NCI-H1105 (cell line): Measurements from ENCODE around the gene THEMIS2.

Source experiments
- DNase-seq: peaks from one replicate; lab custom pipeline; 2025; lab: John Stamatoyannopoulos, UW

Gene THEMIS2

DNA sequence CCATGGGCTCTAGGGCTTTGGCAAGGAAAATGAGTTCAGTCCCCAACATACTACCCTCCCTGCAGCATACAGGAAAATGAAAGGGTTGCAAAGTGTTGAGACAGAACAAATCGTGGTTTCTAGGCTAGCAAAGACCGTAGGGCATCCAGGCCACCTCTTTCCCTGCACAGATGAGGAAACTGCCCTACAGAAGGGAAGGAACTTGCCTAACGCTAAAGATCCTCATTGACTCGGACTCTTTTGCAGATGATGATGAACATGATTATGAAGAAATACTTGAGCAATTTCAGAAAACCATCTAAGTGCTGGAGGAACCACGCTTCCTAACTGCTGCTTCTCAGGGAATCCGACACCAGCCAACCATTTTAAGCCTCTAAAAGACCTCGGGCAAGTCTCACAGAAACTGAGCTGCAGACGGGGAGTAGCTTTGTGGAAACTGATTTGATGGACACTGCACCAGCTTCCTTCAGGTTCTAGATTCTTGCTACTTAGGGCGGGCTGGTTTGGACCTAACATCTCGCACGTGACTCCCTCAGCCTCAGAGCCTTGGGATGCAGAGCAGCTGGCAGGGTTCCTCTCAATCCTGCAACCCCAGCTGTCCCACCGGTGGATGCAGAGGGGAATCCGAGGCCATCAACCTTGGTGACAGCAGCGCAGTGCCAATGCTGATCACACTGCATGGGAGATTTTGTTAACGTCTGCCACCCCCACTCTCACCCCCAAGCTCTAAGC, 13.4 kb downstream of the THEMIS2 start:
- no peak for DNase-seq

DNA sequence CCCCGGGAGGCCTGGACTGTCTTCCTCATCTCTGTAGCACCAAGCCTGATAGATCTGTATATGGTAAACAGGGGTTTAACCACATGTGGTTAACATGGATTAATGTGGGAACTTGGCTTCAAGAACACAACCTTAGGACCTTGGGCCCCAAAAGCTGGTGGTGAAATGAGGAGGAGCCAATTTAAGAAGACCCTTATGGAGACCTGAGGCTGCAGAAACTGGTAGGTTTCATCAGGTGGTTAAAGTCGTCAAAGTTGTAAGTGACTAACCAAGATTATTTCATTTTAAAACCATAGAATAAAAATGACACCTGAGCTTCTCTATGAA, 14.0 kb downstream of the THEMIS2 start:
- no peak for DNase-seq

DNA sequence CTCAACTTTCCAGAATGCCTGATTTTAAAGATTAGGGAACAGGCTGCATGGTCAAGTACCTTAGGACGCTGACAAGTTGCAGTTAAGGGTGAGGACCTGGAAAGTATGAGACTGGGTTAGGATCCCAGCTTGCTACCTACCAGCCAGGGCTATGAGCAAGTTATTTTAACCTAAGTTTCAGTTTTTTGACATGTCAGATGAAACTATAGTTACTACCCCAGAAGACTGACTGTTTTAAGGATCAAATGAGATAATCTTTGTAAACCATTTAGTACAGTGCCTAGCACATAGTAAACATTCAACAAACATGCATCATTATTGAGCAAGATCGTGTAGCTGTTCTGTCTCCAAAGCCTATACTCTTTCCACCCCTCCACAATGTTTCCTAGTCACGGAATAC, 14.4 kb downstream of the THEMIS2 start:
- DNase-seq, result no peak

DNA sequence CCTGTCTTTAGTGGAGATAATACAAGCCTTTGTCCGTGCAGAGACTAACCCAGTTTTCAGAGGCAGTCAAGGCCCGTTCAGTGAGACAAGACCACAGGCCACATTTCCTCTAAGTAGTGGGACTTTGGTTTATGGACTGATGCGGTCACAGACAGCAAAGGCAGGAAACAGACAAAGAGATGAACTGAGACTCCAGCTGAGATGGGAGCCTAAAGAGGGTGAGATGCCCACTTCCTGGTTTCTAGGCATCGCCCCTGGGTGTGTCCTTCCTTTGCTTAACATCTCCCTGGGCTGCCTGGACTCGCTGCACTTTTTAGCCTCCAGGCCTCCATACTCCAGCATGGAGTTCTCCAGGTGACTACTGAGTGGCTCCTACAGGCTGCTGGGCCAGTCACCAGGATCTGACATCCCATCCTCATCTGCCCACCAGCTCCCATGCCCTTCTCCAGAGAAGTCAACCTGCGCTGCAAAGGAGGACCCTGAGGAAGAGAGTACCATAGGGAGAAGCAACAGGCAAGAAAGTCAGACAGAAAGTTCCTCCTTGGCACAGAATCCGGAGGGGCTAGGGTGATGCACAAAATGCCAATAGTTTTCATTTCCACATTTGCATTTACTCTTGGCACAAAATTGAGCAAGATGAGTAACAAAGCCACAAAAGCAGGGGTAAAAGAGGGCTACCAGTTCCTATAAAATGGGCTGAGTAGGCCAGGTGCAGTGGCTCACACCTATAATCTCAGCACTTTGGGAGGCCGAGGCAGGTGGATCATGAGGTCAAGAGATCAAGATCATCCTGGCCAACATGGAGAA, 15.1 kb downstream of the THEMIS2 start:
- DNase-seq, result no peak

DNA sequence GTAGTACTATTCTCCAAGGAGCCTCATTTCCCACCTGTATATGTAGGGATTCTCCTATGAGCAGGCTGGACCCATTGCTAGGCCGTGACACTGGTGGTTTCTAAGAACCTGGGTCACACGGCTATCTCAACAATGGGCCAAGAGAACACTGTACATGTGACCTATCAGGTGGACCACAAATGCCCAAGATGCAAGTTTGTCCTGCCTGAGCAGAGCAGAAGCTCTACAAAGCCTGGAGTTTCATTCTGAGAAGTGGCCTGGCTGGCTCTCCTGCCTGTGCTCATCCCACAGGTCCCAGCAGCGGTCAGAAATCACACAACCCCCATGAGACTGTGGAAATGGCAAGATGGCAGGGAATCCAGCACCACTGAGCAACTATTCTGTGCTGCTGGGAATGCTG, 17.2 kb downstream of the THEMIS2 start:
- DNase-seq, result no peak

DNA sequence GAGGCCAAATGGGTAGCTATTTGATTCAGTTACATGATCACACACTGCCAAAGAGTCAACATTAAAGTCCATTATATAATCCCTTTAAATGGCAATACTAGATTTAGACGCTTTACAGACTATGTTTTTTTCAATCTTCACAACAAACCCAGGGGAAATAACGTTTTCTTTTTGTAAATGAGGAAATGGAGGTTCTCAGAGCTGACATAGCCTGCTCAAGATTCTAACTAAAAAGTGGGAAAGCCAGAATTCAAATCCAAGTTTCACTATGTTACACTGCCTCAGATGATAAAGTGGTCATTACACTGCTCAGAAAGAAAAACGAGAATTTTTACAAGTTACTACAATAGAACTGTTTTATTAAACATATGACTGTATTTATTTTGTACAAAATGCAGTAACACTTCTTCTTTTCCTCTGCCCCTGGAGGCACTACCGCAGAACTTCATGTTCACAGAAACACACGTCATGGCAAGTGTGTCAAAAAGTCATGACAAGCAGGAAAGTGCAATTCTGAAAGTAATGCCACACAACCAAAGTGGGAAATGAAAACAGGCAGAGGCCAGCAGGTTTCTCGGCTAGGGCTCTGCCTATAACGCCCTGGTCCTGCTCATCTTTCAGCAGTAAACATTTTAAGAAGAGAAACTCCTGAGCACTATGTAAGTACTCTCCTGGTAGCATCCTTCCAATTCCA, 19.0 kb downstream of the THEMIS2 start:
- DNase-seq, result no peak

DNA sequence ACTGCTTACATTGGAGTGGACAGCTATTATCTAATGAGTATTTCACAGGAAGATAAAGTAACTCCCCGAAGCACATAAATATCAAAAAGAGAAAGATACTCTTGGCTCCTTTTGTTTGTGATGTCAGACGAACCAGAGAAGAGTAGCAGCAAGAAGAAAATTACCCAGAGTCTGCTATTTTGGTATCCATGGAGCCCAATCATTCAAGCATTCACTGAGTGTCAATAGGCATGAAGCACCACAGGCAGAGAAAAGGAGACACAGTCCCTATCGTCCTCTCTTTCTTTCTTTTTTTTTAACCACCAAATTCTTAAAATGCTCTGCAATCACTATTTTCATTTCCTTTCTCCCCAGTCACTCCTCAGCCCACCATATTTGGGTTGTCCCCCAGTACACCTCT, 22.2 kb downstream of the THEMIS2 start:
- DNase-seq, result no peak

DNA sequence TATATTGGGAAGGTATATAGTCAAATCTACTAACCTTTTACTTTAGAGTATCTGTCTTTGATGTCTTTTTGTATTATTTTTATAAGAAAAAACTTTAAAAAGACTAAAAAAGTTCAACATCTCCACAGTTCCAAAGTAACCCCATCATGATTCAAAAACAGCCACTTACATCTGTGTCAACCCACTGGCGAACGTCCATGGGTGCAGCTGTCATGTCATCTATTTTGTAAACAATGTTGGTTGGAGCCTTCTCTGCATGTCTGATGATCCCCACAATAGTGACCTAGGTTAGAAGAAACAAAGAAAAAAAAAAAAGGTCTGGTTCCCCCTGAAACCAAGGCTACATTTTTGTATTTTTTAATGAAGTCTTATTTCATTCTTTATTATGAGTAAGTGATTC, 34.4 kb downstream of the THEMIS2 start:
- no peak for DNase-seq

DNA sequence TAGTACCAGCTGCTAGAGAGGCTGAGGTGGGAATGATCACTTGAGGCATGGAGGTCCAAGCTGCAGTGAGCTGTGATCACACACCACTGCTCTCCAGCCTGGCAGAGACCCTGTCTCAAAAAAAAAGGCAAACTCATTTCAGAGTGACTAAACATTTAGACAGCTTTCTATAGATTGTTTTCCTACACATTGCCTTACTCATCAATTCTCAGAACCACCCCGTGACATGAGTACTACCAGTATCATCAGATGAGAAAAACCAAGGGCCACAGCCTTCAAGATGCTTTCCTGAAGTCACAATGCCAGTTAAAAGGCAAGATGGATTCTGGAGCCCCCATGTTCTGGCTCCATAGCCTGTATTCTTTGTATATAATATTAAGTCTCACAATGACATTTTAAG, 40.1 kb downstream of the THEMIS2 start:
- DNase-seq, result no peak

DNA sequence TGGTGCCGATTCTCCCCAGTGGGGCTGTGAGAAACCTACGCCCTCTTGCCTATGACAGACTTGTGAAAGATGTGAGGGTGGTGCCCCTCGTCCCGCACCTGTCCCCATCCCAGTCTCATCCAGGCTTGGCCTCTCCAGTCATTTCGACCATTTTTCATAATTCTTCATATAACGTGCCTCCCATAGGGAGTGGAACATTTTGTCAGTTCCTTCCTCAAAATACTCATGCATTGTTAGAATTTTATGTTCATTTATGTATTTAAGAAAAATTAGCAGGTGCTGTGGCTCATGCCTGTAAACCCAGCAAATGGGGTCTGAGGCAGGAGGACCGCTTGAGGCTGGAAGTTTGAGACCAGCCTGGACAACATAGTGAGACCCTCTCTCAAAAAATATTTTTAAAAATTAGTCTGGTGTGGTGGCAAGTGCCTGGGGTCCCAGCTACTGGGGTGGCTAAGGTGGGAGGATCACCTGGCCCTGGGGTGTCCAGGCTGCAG, 42.8 kb downstream of the THEMIS2 start:
- no peak for DNase-seq

DNA sequence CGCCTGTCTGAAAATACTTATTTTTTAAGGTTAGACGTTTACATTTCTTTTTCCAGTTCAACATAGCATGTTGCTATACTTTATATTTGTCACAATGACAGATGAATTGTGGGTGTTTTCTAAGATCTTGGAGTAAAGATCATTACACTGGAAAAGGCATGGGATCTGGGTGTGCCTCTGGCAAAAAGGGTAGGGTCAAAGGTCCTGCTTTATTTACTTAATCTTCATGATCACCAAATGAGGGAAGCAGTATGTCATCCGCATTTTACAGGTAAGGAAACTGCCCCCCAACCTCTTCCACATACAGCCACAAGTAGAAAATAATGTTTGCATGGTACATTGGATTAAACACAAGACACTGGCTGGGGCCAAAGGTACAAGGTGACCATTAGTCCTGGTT, 49.9 kb downstream of the THEMIS2 start:
- DNase-seq, result no peak

DNA sequence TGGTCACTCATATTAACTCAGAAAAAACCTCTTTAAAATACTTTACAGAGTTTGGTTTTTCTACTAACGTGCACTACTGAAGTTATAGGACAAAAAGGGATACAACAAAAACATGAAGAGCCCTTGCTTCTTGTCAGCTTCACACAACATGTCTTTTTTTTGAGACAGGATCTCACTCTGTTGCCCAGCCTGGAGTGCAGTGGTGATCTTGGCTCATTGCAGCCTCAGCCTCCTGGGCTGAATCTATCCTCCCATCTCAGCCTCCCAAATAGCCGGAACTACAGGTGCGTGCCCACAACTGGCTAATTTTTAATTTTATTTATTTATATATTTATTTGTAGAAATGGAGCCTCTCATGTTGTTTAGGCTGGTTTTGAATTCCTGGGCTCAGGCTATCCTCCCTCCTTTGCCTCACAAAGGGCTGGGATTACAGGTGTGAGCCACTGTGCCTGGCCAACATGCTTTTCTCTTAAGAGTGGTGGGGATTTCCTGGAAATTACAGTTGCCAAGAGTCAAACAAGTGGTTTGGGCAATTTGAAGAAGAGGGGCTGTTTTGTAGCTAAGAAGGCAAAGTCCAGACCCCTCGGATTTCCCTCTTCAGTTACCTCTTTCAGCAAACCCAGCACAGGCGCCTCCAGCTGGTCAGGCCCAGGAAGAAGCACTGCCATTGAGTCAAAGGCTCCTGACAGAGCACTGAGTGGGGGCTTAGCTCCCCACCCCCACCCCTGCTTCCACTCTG, 56.0 kb downstream of the THEMIS2 start:
- no peak for DNase-seq

DNA sequence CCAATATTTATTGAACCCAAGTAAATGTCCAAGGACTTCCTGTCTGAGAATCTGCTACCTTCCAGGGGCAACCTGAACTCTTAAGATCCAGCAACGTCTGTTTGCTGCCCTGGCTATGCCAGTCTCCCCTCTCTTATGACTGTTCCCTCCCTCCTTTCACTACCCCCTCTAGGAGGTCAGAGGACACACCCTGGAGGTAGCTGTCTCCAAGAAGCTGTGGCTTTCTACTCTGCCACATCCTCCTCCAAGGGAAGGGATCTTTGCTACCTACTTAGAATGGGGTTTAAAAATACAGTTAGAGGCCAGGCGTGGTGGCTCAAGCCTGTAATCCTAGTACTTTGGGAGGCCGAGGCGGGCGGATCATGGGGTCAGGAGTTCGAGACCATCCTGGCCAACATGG, 58.8 kb downstream of the THEMIS2 start:
- DNase-seq, result no peak

DNA sequence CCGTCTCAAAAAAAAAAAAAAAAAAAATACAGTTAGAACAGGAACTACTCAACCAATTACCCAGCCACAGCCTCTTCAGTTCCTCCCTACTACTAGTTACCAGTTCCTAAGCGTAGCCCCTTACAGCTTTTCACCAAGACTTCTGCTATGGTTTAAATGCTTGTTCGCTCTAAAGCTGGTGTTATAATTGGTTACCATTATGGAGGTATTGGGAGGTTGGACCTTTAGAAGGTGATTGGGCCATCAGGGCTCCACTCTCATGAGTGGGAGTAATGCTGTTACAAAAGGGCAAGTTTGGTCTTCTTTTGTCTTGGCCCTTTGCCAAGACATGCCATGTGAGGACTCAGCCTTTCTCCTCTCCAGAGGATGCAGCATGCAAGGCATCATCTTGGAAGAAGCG, 59.4 kb downstream of the THEMIS2 start:
- DNase-seq, result no peak

DNA sequence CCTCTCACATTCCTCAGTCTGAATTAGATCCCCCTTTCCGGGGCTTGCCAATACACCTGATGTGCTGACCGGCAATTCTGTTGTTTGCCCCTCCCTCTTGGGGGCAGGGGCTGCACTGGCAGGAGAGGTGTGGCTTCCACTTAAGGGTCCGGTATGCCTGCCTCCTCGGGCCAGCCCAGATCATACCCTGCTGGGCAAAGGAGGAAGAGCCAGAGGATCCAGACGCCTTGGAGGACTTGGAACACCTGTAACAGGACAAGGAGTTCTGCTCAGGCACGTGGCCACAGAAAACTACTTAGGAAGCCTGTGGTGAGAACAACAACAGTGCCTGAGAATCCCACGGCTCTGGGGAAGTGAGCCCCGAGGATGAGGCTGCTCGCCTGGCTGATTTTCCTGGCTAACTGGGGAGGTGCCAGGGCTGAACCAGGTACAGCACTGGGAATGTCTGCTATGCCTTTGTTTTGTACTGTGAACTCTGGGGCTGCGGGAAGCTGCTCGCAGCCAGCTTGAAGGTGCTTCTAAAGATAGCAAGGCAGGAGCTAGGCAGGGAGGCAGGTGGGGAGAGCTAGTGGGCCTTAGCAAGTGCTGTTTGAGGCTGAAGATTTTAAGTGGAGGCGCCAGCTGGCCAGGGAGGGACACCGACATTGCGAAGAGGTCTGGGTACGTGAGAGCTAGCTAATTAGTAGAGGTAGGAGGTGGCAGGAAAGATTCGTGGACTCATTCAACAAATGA, 62.6 kb downstream of the THEMIS2 start, which contains the start of gene SMPDL3B:
TSS of gene SMPDL3B (plus strand) at position 183 of the 732 bp plus-strand sequence. CDS start at position 367, 184 bp downstream.
- peak; percentile 11 for DNase-seq

DNA sequence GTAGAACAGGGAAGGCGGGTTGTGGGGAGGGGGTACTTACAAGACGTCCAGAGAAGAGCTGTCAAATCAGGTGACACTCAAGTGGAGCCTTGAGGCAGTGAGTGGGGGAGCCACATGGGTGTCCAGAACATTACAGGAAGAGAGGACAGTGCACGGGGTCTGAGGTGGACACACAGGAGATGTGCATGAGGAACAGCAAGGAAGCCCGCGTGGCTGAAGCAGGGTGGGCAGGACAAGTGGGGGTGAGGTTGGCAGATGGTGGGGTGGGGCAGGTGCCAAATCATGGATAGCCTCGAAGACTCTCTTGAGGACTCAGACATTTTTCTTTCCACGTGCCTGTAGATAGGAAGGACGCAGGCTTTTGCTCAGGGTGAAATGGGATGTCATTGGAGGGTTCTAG, 63.4 kb downstream of the THEMIS2 start:
- DNase-seq, result no peak
